ENCODE data around the gene XYLT1. TPM values are rescaled to one million over a fixed set of nuclear protein-coding genes. Genes with fewer than 3 reads are reported as not detected.

The XYLT1 gene
- polyA plus RNA-seq, 1 donor (not counting 4 experiments of a cell fraction or from before 2014, with no cell fraction given): 4.4 TPM

DNA sequence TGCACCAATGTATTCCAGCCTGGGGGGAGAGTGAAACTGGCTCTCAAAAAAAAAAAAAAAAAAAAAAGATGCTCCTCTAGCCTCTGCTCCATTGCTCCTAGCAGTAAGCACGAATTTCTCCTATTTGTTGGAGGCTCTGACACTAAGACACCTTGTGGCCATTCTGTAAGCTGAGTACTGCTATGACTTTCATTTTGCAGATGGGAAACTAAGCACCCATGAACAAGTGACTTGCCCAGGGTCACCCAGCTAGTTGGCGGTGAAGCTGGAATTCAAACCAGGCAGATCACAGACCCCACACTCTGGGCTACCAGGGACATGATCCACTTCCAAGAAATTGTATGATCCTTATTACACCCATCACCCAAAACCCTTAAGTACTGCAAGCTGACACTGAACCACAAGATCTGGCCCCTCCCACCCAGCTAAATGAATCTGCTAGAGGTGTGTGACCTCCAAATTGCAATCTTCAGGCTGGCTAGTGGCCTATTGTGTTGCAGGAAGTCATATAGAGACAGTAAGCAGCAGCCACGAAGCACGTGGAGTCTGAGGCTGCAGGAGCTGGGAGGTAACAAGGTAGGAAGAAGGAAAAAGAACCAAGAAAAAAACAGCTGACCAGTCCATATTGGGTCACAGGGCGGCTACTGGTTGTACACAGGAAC is 209.4 kb downstream of the XYLT1 start:
- Histone ChIP-seq H3K4me1 (ENCODE audit: control insufficient read depth, extremely low read depth, insufficient read depth, low read length) (no peaks in the 10 kb centered on the region), H3K4me2 (ENCODE audit: control insufficient read depth, extremely low read depth, insufficient read depth, low read depth, low read length) (no peak overlapping the region), H3K9ac (ENCODE audit: control insufficient read depth, extremely low read depth, insufficient read depth, low read length) (no peak overlapping the region), H3K79me2 (ENCODE audit: control insufficient read depth, insufficient read depth, low read length) (no peaks in the 10 kb centered on the region), H3K9me1 (ENCODE audit: control insufficient read depth, extremely low read depth, insufficient read depth, low read length) (no peaks in the 10 kb centered on the region), H3K4me3 (ENCODE audit: control insufficient read depth in 2 of 3, extremely low read depth in 1 of 3, insufficient read depth in 2 of 3, low read depth in 1 of 3, low read length in 3 of 3) (no peak overlapping the region), H3K36me3 (ENCODE audit: control insufficient read depth in 2 of 2, extremely low read depth in 1 of 2, insufficient read depth in 2 of 2, low read length in 2 of 2) (peaks cover 0 to 2% of the 10 kb centered on the region in 2 experiments), H3K9me3 (ENCODE audit: control insufficient read depth, low read depth, low read length) (no peaks in the 10 kb centered on the region), H3K27ac (ENCODE audit: control insufficient read depth, insufficient read depth, low read length) (no peak overlapping the region), H2AFZ (ENCODE audit: control insufficient read depth, low read length) (no peak overlapping the region), H3K27me3 (ENCODE audit: control insufficient read depth, extremely low read depth, insufficient read depth, low read length) (no peaks in the 10 kb centered on the region), H4K20me1 (ENCODE audit: control insufficient read depth, extremely low read depth, insufficient read depth, low read length) (no peaks in the 10 kb centered on the region)
- TF ChIP-seq, protein P1, sequence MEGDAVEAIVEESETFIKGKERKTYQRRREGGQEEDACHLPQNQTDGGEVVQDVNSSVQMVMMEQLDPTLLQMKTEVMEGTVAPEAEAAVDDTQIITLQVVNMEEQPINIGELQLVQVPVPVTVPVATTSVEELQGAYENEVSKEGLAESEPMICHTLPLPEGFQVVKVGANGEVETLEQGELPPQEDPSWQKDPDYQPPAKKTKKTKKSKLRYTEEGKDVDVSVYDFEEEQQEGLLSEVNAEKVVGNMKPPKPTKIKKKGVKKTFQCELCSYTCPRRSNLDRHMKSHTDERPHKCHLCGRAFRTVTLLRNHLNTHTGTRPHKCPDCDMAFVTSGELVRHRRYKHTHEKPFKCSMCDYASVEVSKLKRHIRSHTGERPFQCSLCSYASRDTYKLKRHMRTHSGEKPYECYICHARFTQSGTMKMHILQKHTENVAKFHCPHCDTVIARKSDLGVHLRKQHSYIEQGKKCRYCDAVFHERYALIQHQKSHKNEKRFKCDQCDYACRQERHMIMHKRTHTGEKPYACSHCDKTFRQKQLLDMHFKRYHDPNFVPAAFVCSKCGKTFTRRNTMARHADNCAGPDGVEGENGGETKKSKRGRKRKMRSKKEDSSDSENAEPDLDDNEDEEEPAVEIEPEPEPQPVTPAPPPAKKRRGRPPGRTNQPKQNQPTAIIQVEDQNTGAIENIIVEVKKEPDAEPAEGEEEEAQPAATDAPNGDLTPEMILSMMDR (optimal IDR thresholded peaks at IDR 0.05 in 1 of 3, IDR thresholded peaks at IDR 0.05 in 1 of 3, conservative IDR thresholded peaks at IDR 0.05 in 1 of 3; ENCODE audit: extremely low read depth in 1 of 3, insufficient read depth in 2 of 3, low read length in 3 of 3): no peak
- no peak for TF ChIP-seq EZH2 (IDR thresholded peaks at IDR 0.05; ENCODE audit: low read length)
- dilution Hi-C loops (cut with MboI; ENCODE audit: extremely low pct_ligation_motif_present, low sequenced_read_pairs): no loop called here
- DNase-seq (ENCODE audit: low read depth, low spot score) (no peak), FAIRE-seq (no peak)

GRCh38 chr16:17260276-17260849 is 210.4 kb downstream of the XYLT1 start:
- Histone ChIP-seq H3K36me3 (ENCODE audit: control insufficient read depth in 2 of 2, extremely low read depth in 1 of 2, insufficient read depth in 2 of 2, low read length in 2 of 2) (peaks cover 0 to 2% of the 10 kb centered on the region in 2 experiments), H3K27ac (ENCODE audit: control insufficient read depth, insufficient read depth, low read length) (no peak overlapping the region), H3K9me3 (ENCODE audit: control insufficient read depth, low read depth, low read length) (no peaks in the 10 kb centered on the region), H4K20me1 (ENCODE audit: control insufficient read depth, extremely low read depth, insufficient read depth, low read length) (no peaks in the 10 kb centered on the region), H3K79me2 (ENCODE audit: control insufficient read depth, insufficient read depth, low read length) (no peaks in the 10 kb centered on the region), H3K4me1 (ENCODE audit: control insufficient read depth, extremely low read depth, insufficient read depth, low read length) (no peaks in the 10 kb centered on the region), H3K9me1 (ENCODE audit: control insufficient read depth, extremely low read depth, insufficient read depth, low read length) (no peaks in the 10 kb centered on the region), H3K4me3 (ENCODE audit: control insufficient read depth in 2 of 3, extremely low read depth in 1 of 3, insufficient read depth in 2 of 3, low read depth in 1 of 3, low read length in 3 of 3) (no peak overlapping the region), H3K9ac (ENCODE audit: control insufficient read depth, extremely low read depth, insufficient read depth, low read length) (no peak overlapping the region), H2AFZ (ENCODE audit: control insufficient read depth, low read length) (no peak overlapping the region), H3K4me2 (ENCODE audit: control insufficient read depth, extremely low read depth, insufficient read depth, low read depth, low read length) (no peak overlapping the region), H3K27me3 (ENCODE audit: control insufficient read depth, extremely low read depth, insufficient read depth, low read length) (no peaks in the 10 kb centered on the region)
- TF ChIP-seq, protein P1 (optimal IDR thresholded peaks at IDR 0.05 in 1 of 3, IDR thresholded peaks at IDR 0.05 in 1 of 3, conservative IDR thresholded peaks at IDR 0.05 in 1 of 3; ENCODE audit: extremely low read depth in 1 of 3, insufficient read depth in 2 of 3, low read length in 3 of 3): no peak
- no peak for TF ChIP-seq EZH2 (IDR thresholded peaks at IDR 0.05; ENCODE audit: low read length)
- dilution Hi-C loops (cut with MboI; ENCODE audit: extremely low pct_ligation_motif_present, low sequenced_read_pairs): no loop called here
- FAIRE-seq (no peak), DNase-seq (ENCODE audit: low read depth, low spot score) (no peak)
